ENCODE data around the gene CIAO1. TPM values are rescaled to one million over a fixed set of nuclear protein-coding genes. Genes with fewer than 3 reads are reported as not detected.

CIAO1 gene
- total and polyA plus RNA-seq, 2 of the 13 experiments (the other 11 are each of a cell fraction or from before 2014, with no cell fraction given) = 99.3 to 120 TPM

GRCh38 chr2:96261328-96262003 is 4.6 kb upstream of the CIAO1 start (continued):
- TF ChIP-seq, protein P1, sequence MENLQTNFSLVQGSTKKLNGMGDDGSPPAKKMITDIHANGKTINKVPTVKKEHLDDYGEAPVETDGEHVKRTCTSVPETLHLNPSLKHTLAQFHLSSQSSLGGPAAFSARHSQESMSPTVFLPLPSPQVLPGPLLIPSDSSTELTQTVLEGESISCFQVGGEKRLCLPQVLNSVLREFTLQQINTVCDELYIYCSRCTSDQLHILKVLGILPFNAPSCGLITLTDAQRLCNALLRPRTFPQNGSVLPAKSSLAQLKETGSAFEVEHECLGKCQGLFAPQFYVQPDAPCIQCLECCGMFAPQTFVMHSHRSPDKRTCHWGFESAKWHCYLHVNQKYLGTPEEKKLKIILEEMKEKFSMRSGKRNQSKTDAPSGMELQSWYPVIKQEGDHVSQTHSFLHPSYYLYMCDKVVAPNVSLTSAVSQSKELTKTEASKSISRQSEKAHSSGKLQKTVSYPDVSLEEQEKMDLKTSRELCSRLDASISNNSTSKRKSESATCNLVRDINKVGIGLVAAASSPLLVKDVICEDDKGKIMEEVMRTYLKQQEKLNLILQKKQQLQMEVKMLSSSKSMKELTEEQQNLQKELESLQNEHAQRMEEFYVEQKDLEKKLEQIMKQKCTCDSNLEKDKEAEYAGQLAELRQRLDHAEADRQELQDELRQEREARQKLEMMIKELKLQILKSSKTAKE (CRISPR knock-in tag; IDR thresholded peaks at IDR 0.05; ENCODE audit: borderline replicate concordance) = no peak
- TF ChIP-seq ZFYVE20 (CRISPR knock-in tag; IDR thresholded peaks at IDR 0.05; ENCODE audit: borderline replicate concordance, low read depth) (no peak), ZNF230 (CRISPR knock-in tag; IDR thresholded peaks at IDR 0.05) (peak; percentile 21; the same call in 1 of the 2 replicates), U2AF1 (optimal IDR thresholded peaks at IDR 0.05; ENCODE audit: low read depth, low read length) (no peak), RFX5 (IDR thresholded peaks at IDR 0.05; ENCODE audit: low read depth, low read length) (no peak), ARNT2 (CRISPR knock-in tag; IDR thresholded peaks at IDR 0.05; ENCODE audit: low read depth) (no peak; the same call in 1 of the 2 replicates), ZNF383 (CRISPR knock-in tag; IDR thresholded peaks at IDR 0.05; ENCODE audit: borderline replicate concordance) (0 out of 2 replicates have a peak, but pooled peaks have one; percentile 18), KMT2A (CRISPR knock-in tag; IDR thresholded peaks at IDR 0.05) (no peak), ZBTB4 (CRISPR knock-in tag; IDR thresholded peaks at IDR 0.05; ENCODE audit: borderline replicate concordance) (no peak; the same call in 1 of the 2 replicates), ZNF224 (CRISPR knock-in tag; IDR thresholded peaks at IDR 0.05) (0 out of 2 replicates have a peak, but pooled peaks have one; percentile 17), DNMT1 (CRISPR knock-in tag; IDR thresholded peaks at IDR 0.05) (no peak), ZNF333 (CRISPR knock-in tag; IDR thresholded peaks at IDR 0.05; ENCODE audit: borderline replicate concordance) (no peak; the same call in 1 of the 2 replicates)
- TF ChIP-seq, protein P2, sequence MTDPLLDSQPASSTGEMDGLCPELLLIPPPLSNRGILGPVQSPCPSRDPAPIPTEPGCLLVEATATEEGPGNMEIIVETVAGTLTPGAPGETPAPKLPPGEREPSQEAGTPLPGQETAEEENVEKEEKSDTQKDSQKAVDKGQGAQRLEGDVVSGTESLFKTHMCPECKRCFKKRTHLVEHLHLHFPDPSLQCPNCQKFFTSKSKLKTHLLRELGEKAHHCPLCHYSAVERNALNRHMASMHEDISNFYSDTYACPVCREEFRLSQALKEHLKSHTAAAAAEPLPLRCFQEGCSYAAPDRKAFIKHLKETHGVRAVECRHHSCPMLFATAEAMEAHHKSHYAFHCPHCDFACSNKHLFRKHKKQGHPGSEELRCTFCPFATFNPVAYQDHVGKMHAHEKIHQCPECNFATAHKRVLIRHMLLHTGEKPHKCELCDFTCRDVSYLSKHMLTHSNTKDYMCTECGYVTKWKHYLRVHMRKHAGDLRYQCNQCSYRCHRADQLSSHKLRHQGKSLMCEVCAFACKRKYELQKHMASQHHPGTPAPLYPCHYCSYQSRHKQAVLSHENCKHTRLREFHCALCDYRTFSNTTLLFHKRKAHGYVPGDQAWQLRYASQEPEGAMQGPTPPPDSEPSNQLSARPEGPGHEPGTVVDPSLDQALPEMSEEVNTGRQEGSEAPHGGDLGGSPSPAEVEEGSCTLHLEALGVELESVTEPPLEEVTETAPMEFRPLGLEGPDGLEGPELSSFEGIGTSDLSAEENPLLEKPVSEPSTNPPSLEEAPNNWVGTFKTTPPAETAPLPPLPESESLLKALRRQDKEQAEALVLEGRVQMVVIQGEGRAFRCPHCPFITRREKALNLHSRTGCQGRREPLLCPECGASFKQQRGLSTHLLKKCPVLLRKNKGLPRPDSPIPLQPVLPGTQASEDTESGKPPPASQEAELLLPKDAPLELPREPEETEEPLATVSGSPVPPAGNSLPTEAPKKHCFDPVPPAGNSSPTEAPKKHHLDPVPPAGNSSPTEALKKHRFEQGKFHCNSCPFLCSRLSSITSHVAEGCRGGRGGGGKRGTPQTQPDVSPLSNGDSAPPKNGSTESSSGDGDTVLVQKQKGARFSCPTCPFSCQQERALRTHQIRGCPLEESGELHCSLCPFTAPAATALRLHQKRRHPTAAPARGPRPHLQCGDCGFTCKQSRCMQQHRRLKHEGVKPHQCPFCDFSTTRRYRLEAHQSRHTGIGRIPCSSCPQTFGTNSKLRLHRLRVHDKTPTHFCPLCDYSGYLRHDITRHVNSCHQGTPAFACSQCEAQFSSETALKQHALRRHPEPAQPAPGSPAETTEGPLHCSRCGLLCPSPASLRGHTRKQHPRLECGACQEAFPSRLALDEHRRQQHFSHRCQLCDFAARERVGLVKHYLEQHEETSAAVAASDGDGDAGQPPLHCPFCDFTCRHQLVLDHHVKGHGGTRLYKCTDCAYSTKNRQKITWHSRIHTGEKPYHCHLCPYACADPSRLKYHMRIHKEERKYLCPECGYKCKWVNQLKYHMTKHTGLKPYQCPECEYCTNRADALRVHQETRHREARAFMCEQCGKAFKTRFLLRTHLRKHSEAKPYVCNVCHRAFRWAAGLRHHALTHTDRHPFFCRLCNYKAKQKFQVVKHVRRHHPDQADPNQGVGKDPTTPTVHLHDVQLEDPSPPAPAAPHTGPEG (CRISPR knock-in tag; IDR thresholded peaks at IDR 0.05) = no peak; the same call in 1 of the 2 replicates
- TF ChIP-seq, protein P3, sequence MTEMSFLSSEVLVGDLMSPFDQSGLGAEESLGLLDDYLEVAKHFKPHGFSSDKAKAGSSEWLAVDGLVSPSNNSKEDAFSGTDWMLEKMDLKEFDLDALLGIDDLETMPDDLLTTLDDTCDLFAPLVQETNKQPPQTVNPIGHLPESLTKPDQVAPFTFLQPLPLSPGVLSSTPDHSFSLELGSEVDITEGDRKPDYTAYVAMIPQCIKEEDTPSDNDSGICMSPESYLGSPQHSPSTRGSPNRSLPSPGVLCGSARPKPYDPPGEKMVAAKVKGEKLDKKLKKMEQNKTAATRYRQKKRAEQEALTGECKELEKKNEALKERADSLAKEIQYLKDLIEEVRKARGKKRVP (CRISPR knock-in tag; IDR thresholded peaks at IDR 0.05) = no peak
- TF ChIP-seq, protein P4, sequence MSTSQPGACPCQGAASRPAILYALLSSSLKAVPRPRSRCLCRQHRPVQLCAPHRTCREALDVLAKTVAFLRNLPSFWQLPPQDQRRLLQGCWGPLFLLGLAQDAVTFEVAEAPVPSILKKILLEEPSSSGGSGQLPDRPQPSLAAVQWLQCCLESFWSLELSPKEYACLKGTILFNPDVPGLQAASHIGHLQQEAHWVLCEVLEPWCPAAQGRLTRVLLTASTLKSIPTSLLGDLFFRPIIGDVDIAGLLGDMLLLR (CRISPR knock-in tag; IDR thresholded peaks at IDR 0.05) = no peak

Data from HepG2 (cell line).